Stomach (tissue), 9 donors: ENCODE results near the gene GAPVD1. TPM values are rescaled to one million over a fixed set of nuclear protein-coding genes. Genes with fewer than 3 reads are reported as not detected.
A peak's percentile ranks its signal among the peaks of the same experiment; 100 is the strongest.
"Not testable (repeated sequence)": the region's sequence is repeated elsewhere in the genome, so short reads cannot be mapped to it uniquely, and the experiment has no call there.

Experiments
- DNase-seq, 2 donors: peaks; one replicate each; pipeline versions ENCODE4 v3.0.0 to v3.0.0-alpha.2; 2013 to 2019
- H3K27ac ChIP-seq, 5 donors: fragments of 200-600 bp in 4 of 5; sonication (generic) in 4 of 5; one replicate each; pipeline ENCODE4 v1.5.1; 2013 to 2019; ENCODE audit warnings: mild to moderate bottlenecking in 1 of 5, moderate library complexity in 1 of 5
- H3K27me3 ChIP-seq, 3 donors: fragments of 200-600 bp; sonication (generic); one replicate each; pipeline ENCODE4 v1.5.1; 2017 to 2019; ENCODE audit warnings: mixed run types in 1 of 3
- H3K36me3 ChIP-seq, 4 donors: fragments of 200-600 bp; sonication (generic); 1 replicate in 3 of 4; 2 replicates in 1 of 4; pipeline ENCODE4 v1.5.1; 2016 to 2019
- H3K4me1 ChIP-seq, 4 donors: fragments of 200-600 bp; sonication (generic); one replicate each; pipeline ENCODE4 v1.5.1; 2016 to 2019
- H3K4me3 ChIP-seq, 4 donors: fragments of 200-600 bp; sonication (generic) in 3 of 4; one replicate each; pipeline ENCODE4 v1.5.1; 2016 to 2019; ENCODE audit warnings: mild to moderate bottlenecking in 1 of 4
- H3K9me3 ChIP-seq, 4 donors: fragments of 200-600 bp; sonication (generic); one replicate each; pipeline ENCODE4 v1.5.1; 2016 to 2019
- CTCF ChIP-seq, 7 experiments: fragments of 450-650 bp in 4 of 7; fragments of 200-600 bp in 3 of 7; sonication (generic) in 3 of 7; IDR thresholded peaks; one replicate each; pipeline ENCODE4 v1.5.1; 2016 to 2019; ENCODE audit warnings: antibody characterized with exemption in 7 of 7, control low read depth in 2 of 7, mild to moderate bottlenecking in 1 of 7
- EP300 ChIP-seq: sonication (generic); formaldehyde crosslinking; IDR thresholded peaks from one replicate; pipeline ENCODE4 v1.6.1; 2017; ENCODE audit warnings: antibody characterized with exemption
- POLR2A ChIP-seq, 4 donors: fragments of 450-650 bp; IDR thresholded peaks; one replicate each; pipeline ENCODE4 v1.6.1; 2016; ENCODE audit warnings: antibody characterized with exemption in 4 of 4, control low read depth in 2 of 4, mild to moderate bottlenecking in 1 of 4, moderate library complexity in 1 of 4
- POLR2AphosphoS5 ChIP-seq, 3 donors: sonication (generic); formaldehyde crosslinking; IDR thresholded peaks; one replicate each; pipeline ENCODE4 v1.6.1; 2016; ENCODE audit warnings: antibody characterized with exemption in 3 of 3
- WGBS, 5 donors: extraction: QIAGEN DNeasy Blood & Tissue Kit in 3 of 5; methylation state at CpG; one replicate each; pipeline versions ENCODE4 v1.1.5 to v1.1.7; 2013 to 2018; 5-methylcytosine and 5-hydroxymethylcytosine counted together
- intact Hi-C: fragments of 100-400 bp; cut with DNase I; formaldehyde crosslinking; loops from one replicate; pipeline ENCODE4 v1.15.1; 2023; ENCODE audit warnings: low total_unique reads
- polyA plus RNA-seq, 3 donors: library from polyadenylated mRNA; stranded (reverse); fragments of 200-250 nt; gene quantifications; one replicate each; pipeline ENCODE4 v1.2.3, GENCODE V29; 2013
- total RNA-seq, 5 donors: library from RNA; depleted of rRNA; stranded (reverse); fragments of >200 nt; gene quantifications; one replicate each; pipeline versions ENCODE4 v1.1.0 to v1.2.3, GENCODE V29; 2014 to 2016
- donor health status: healthy with polysubstance abuse.
- donor health status: Bipolar disorder and iron deficiency.
- donor health status: healthy.

Gene GAPVD1
- total and polyA plus RNA-seq, 8 donors = 3.9 to 140 (median 26.2) TPM

- no peak overlapping the region for H3K4me3 ChIP-seq
- H3K9me3 ChIP-seq = no peaks in the 10 kb centered on the region
- no peaks in the 10 kb centered on the region for H3K27me3 ChIP-seq
- H3K4me1 ChIP-seq = peaks cover 0 to 44% (median 26%) of the 10 kb centered on the region in 4 donors
- WGBS, 5 donors = 26 to 64% (median 60%) methylated on average over 3 of the region's 3 CpGs
- intact Hi-C loops = no loop called here
- TF ChIP-seq CTCF (IDR thresholded peaks at IDR 0.05) (no peak), POLR2AphosphoS5 (IDR thresholded peaks at IDR 0.05) (peak in 2 of 3 donors; percentile 18 to 27), EP300 (no peak)
- H3K27ac ChIP-seq = no peak overlapping the region
- peaks cover 0 to 18% (median 7%) of the 10 kb centered on the region in 4 donors for H3K36me3 ChIP-seq
- DNase-seq = peak in 1 of 2 donors; percentile 31
Measured at GRCh38 chr9:125284855-125285254, 23.2 kb downstream of the GAPVD1 start.

- Histone ChIP-seq H3K4me1 (peaks cover 0 to 49% (median 29%) of the 10 kb centered on the region in 4 donors), H3K36me3 (peaks cover 0 to 18% (median 3%) of the 10 kb centered on the region in 4 donors)
- DNase-seq, H3K9me3 ChIP-seq, intact Hi-C loops, H3K27ac ChIP-seq, H3K4me3 ChIP-seq, H3K27me3 ChIP-seq: not testable (repeated sequence)
- 89 to 95% (median 91%) methylated on average over 7 of the region's 7 CpGs for WGBS, 5 donors
Measured at GRCh38 chr9:125286935-125287433, 25.4 kb downstream of the GAPVD1 start.

GRCh38 chr9:125293134-125293533, 31.5 kb downstream of the GAPVD1 start:
- Histone ChIP-seq H3K4me1 (peaks cover 8 to 55% (median 35%) of the 10 kb centered on the region in 4 donors), H3K4me3 (no peak overlapping the region), H3K9me3 (no peaks in the 10 kb centered on the region), H3K27ac (no peak overlapping the region), H3K36me3 (peaks cover 0 to 16% (median 3%) of the 10 kb centered on the region in 4 donors), H3K27me3 (no peaks in the 10 kb centered on the region)
- no peak for DNase-seq
- TF ChIP-seq POLR2AphosphoS5 (IDR thresholded peaks at IDR 0.05) (no peak), CTCF (IDR thresholded peaks at IDR 0.05) (no peak), POLR2A (IDR thresholded peaks at IDR 0.05) (no peak), EP300 (no peak)
- intact Hi-C loops = no loop called here

- TF ChIP-seq POLR2A (IDR thresholded peaks at IDR 0.05) = no peak
- no peak for TF ChIP-seq POLR2AphosphoS5 (IDR thresholded peaks at IDR 0.05)
- no peak for TF ChIP-seq CTCF (IDR thresholded peaks at IDR 0.05)
- no peak for TF ChIP-seq EP300
- peak; percentile 11 to 46 for DNase-seq
- H3K27ac ChIP-seq = no peak overlapping the region
- peaks cover 0 to 20% (median 13%) of the 10 kb centered on the region in 4 donors for H3K36me3 ChIP-seq
- H3K4me1 ChIP-seq = peaks cover 8 to 53% (median 32%) of the 10 kb centered on the region in 4 donors
- H3K27me3 ChIP-seq = no peaks in the 10 kb centered on the region
- H3K4me3 ChIP-seq = no peak overlapping the region
- H3K9me3 ChIP-seq = no peaks in the 10 kb centered on the region
- WGBS, 5 donors = 80 to 94% (median 89%) methylated on average over 5 of the region's 5 CpGs
- intact Hi-C loops = no loop called here
Measured at GRCh38 chr9:125295657-125296056, 34.0 kb downstream of the GAPVD1 start.

GRCh38 chr9:125296843-125297372, 35.3 kb downstream of the GAPVD1 start:
- no peak for TF ChIP-seq POLR2A (IDR thresholded peaks at IDR 0.05)
- TF ChIP-seq POLR2AphosphoS5 (IDR thresholded peaks at IDR 0.05) = peak in 2 of 3 donors; percentile 58 to 73
- DNase-seq = peak; percentile 57 to 83
- no peaks in the 10 kb centered on the region for H3K27me3 ChIP-seq
- H3K27ac ChIP-seq = peak overlapping the region in 2 of 5 donors; percentile 24 to 26
- peaks cover 8 to 49% (median 32%) of the 10 kb centered on the region in 4 donors for H3K4me1 ChIP-seq
- WGBS, 5 donors = 17 to 55% (median 36%) methylated on average over 3 of the region's 3 CpGs
- H3K9me3 ChIP-seq = no peaks in the 10 kb centered on the region
- peaks cover 5 to 32% (median 25%) of the 10 kb centered on the region in 4 donors for H3K36me3 ChIP-seq
- intact Hi-C loops = no loop called here
- no peak overlapping the region for H3K4me3 ChIP-seq
